Adrenal gland (tissue), 5 donors: ENCODE data around the gene POMGNT2.

Experiments used
- POLR2A ChIP-seq, 2 donors: fragments of 450-650 bp; IDR thresholded peaks; one replicate each; pipeline ENCODE4 v1.6.1; 2017; ENCODE audit warnings: antibody characterized with exemption in 2 of 2, mild to moderate bottlenecking in 2 of 2, moderate library complexity in 1 of 2
- TF ChIP-seq, protein P1 (sequence below), 6 experiments: fragments of 450-650 bp in 4 of 6; fragments of 200-600 bp in 2 of 6; sonication (generic) in 1 of 6; IDR thresholded peaks; 1 replicate in 5 of 6; 2 replicates in 1 of 6; pipeline versions ENCODE4 v1.5.1 to v1.8.0; 2016 to 2021; ENCODE audit warnings: antibody characterized with exemption in 6 of 6, mild to moderate bottlenecking in 2 of 6, moderate library complexity in 1 of 6
- donor health status: DM: no; HTN: no; CAD: no.

GRCh38 chr3:43062564-43063040 lies 43.3 kb downstream of the POMGNT2 start:
- TF ChIP-seq POLR2A (IDR thresholded peaks at IDR 0.05): no peak
- TF ChIP-seq, protein P1, sequence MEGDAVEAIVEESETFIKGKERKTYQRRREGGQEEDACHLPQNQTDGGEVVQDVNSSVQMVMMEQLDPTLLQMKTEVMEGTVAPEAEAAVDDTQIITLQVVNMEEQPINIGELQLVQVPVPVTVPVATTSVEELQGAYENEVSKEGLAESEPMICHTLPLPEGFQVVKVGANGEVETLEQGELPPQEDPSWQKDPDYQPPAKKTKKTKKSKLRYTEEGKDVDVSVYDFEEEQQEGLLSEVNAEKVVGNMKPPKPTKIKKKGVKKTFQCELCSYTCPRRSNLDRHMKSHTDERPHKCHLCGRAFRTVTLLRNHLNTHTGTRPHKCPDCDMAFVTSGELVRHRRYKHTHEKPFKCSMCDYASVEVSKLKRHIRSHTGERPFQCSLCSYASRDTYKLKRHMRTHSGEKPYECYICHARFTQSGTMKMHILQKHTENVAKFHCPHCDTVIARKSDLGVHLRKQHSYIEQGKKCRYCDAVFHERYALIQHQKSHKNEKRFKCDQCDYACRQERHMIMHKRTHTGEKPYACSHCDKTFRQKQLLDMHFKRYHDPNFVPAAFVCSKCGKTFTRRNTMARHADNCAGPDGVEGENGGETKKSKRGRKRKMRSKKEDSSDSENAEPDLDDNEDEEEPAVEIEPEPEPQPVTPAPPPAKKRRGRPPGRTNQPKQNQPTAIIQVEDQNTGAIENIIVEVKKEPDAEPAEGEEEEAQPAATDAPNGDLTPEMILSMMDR (IDR thresholded peaks at IDR 0.05): no peak
